Activated B cell treated with CpG ODN at 0.5 μM for 24 hours (primary cell): ENCODE measurements around the gene EXOC3. TPM values are rescaled to one million over a fixed set of nuclear protein-coding genes. Genes with fewer than 3 reads are reported as not detected.

Experiments used
- ATAC-seq: fragments of 200-7000 bp; cut with Tn5 transposase; one replicate; pipeline ENCODE4 v1.10.0; 2021; ENCODE audit warnings: low read depth, mild to moderate bottlenecking, moderate library complexity
- CTCF ChIA-PET: fragments of 350-600 bp; sonication (Branson Sonifier 250); formaldehyde crosslinking; loops from one replicate; lab custom pipeline; 2021; ENCODE audit warnings: antibody characterized with exemption; lab: Charles Lee
- POLR2A ChIA-PET: fragments of 350-600 bp; sonication (Branson Sonifier 250); formaldehyde crosslinking; loops from one replicate; lab custom pipeline; 2021; ENCODE audit warnings: antibody characterized with exemption; lab: Charles Lee
- DNase-seq: peaks from one replicate; pipeline ENCODE4 v3.0.0; 2022
- H3K27ac Mint-ChIP-seq: one replicate; pipeline ENCODE4 v1.8.0; 2020; ENCODE audit warnings: mixed read lengths
- H3K27me3 Mint-ChIP-seq: one replicate; pipeline ENCODE4 v1.8.0; 2021; ENCODE audit warnings: mixed read lengths
- H3K36me3 Mint-ChIP-seq: one replicate; pipeline ENCODE4 v1.8.0; 2021; ENCODE audit warnings: low read depth, mixed read lengths
- H3K4me1 Mint-ChIP-seq: one replicate; pipeline ENCODE4 v1.8.0; 2021; ENCODE audit warnings: mixed read lengths
- H3K4me3 Mint-ChIP-seq: one replicate; pipeline ENCODE4 v1.8.0; 2020; ENCODE audit warnings: mild to moderate bottlenecking, mixed read lengths
- H3K9me3 Mint-ChIP-seq: one replicate; pipeline ENCODE4 v1.8.0; 2020; ENCODE audit warnings: mixed read lengths
- CTCF ChIP-seq: fragments of 200-600 bp; IDR thresholded peaks from one replicate; pipeline ENCODE4 v1.8.0; 2022; ENCODE audit warnings: antibody characterized with exemption, mild to moderate bottlenecking
- intact Hi-C: fragments of 100-400 bp; cut with micrococcal nuclease; formaldehyde crosslinking; loops from one replicate; pipeline ENCODE4 v1.15.1; 2024
- total RNA-seq: library from RNA; stranded (reverse); gene quantifications from 2 replicates; pipeline ENCODE4 v1.2.3, GENCODE V29; 2022

The EXOC3 gene
- total RNA-seq, 1 donor from 2014 or later, result 79.6 TPM

- DNase-seq, result peak; percentile 11
- no peak for ATAC-seq
- Mint-ChIP-seq H3K36me3 (no peaks in the 10 kb centered on the region), H3K27ac (no peak overlapping the region), H3K27me3 (peaks cover 3% of the 10 kb centered on the region), H3K4me3 (no peak overlapping the region), H3K9me3 (no peaks in the 10 kb centered on the region), H3K4me1 (peaks cover 16% of the 10 kb centered on the region)
- ChIA-PET CTCF (no interaction called here), POLR2A (no interaction called here)
- intact Hi-C loops, result no loop called here
- no peak for TF ChIP-seq CTCF
Measured at GRCh38 chr5:421287-421880, 21.6 kb upstream of the EXOC3 start.

GRCh38 chr5:421901-422300 lies 21.1 kb upstream of the EXOC3 start:
- Mint-ChIP-seq H3K4me1 (peaks cover 16% of the 10 kb centered on the region), H3K27me3 (peaks cover 3% of the 10 kb centered on the region), H3K9me3 (no peaks in the 10 kb centered on the region), H3K27ac (no peak overlapping the region), H3K36me3 (no peaks in the 10 kb centered on the region), H3K4me3 (no peak overlapping the region)
- DNase-seq, result peak; percentile 4
- ChIA-PET CTCF (no interaction called here), POLR2A (no interaction called here)
- no peak for TF ChIP-seq CTCF
- ATAC-seq, result no peak
- intact Hi-C loops, result no loop called here

- Mint-ChIP-seq H3K4me1 (peaks cover 16% of the 10 kb centered on the region), H3K4me3 (no peak overlapping the region), H3K27me3 (peaks cover 3% of the 10 kb centered on the region), H3K9me3 (no peaks in the 10 kb centered on the region), H3K27ac (no peak overlapping the region), H3K36me3 (no peaks in the 10 kb centered on the region)
- POLR2A ChIA-PET, result no interaction called here
- CTCF ChIA-PET, result no interaction called here
- intact Hi-C loops, result no loop called here
- peak; percentile 15 for DNase-seq
- TF ChIP-seq CTCF, result no peak
- ATAC-seq, result no peak
Measured at GRCh38 chr5:422323-423232, 20.4 kb upstream of the EXOC3 start.

GRCh38 chr5:423233-423565 lies 19.8 kb upstream of the EXOC3 start:
- intact Hi-C loops, result no loop called here
- ChIA-PET POLR2A (no interaction called here), CTCF (no interaction called here)
- Mint-ChIP-seq H3K9me3 (no peaks in the 10 kb centered on the region), H3K27me3 (peaks cover 1% of the 10 kb centered on the region), H3K4me1 (peaks cover 16% of the 10 kb centered on the region), H3K4me3 (no peak overlapping the region), H3K27ac (no peak overlapping the region), H3K36me3 (no peaks in the 10 kb centered on the region)
- DNase-seq, result peak; percentile 10
- TF ChIP-seq CTCF, result no peak
- ATAC-seq, result no peak

- TF ChIP-seq CTCF, result no peak
- Mint-ChIP-seq H3K27ac (no peak overlapping the region), H3K27me3 (no peaks in the 10 kb centered on the region), H3K4me1 (peaks cover 16% of the 10 kb centered on the region), H3K9me3 (no peaks in the 10 kb centered on the region), H3K4me3 (no peak overlapping the region), H3K36me3 (no peaks in the 10 kb centered on the region)
- DNase-seq (peak; percentile 12), ATAC-seq (no peak)
- ChIA-PET CTCF (interaction anchor here (2.7 kb wide), 1 partner anchor 235 kb away, joined by 12 read pairs; no protein-coding TSS in a partner anchor), POLR2A (interaction anchor here (0.7 to 1.7 kb wide), 5 partner anchors 20 to 153 kb away, joined by 4 to 8 read pairs (median 5); partner anchors contain the start of gene PDCD6)
- intact Hi-C loops, result loop anchor here (2.0 kb wide), 2 partner anchors 19 to 55 kb away; partner anchors contain the start of gene EXOC3
Measured at GRCh38 chr5:423626-424261, 19.2 kb upstream of the EXOC3 start.
